Esophagus muscularis mucosa (tissue), 3 donors: Measurements from ENCODE around the gene TF.

Experiments used
- CTCF ChIP-seq, 3 experiments: fragments of 200-600 bp in 2 of 3; fragments of 450-650 bp in 1 of 3; sonication (generic) in 2 of 3; IDR thresholded peaks; one replicate each; pipeline ENCODE4 v1.5.1; 2017 to 2019; ENCODE audit warnings: antibody characterized with exemption in 3 of 3, mild to moderate bottlenecking in 2 of 3, moderate library complexity in 1 of 3
- POLR2A ChIP-seq: fragments of 450-650 bp; IDR thresholded peaks from one replicate; pipeline ENCODE4 v1.6.1; 2017; ENCODE audit warnings: antibody characterized with exemption, moderate library complexity, mild to moderate bottlenecking, low read depth
- POLR2AphosphoS5 ChIP-seq, 2 donors: sonication (generic); formaldehyde crosslinking; IDR thresholded peaks; one replicate each; pipeline ENCODE4 v1.6.1; 2017; ENCODE audit warnings: antibody characterized with exemption in 2 of 2

- TF ChIP-seq POLR2A (no peak), CTCF (IDR thresholded peaks at IDR 0.05) (no peak), POLR2AphosphoS5 (IDR thresholded peaks at IDR 0.05) (no peak)
Observed at GRCh38 chr3:133820889-133821675, 74.9 kb downstream of the TF start.
